Body of pancreas (tissue), 4 donors: ENCODE measurements around the gene FREM3. TPM values are rescaled to one million over a fixed set of nuclear protein-coding genes. Genes with fewer than 3 reads are reported as not detected.

Experiments
- ATAC-seq: fragments of 150-250 bp; one replicate; pipeline ENCODE4 v1.9.1; 2016
- DNase-seq, 4 donors: peaks; one replicate each; pipeline ENCODE4 v3.0.0-alpha.2; 2019
- H3K27ac ChIP-seq, 4 donors: fragments of 200-600 bp; sonication (generic); 1 replicate in 3 of 4; 2 replicates in 1 of 4; pipeline versions ENCODE4 v1.5.1 to v1.6.1; 2016 to 2019; ENCODE audit warnings: mild to moderate bottlenecking in 1 of 4, mixed read lengths in 1 of 4, moderate library complexity in 1 of 4
- H3K27me3 ChIP-seq, 2 donors: fragments of 200-600 bp; sonication (generic); one replicate each; pipeline ENCODE4 v1.6.0; 2016; ENCODE audit warnings: mild to moderate bottlenecking in 1 of 2
- H3K36me3 ChIP-seq, 2 donors: fragments of 200-600 bp; sonication (generic); replicated peaks in 1 of 2; 2 replicates each; pipeline ENCODE4 v1.5.1; 2016; ENCODE audit warnings: low read depth in 2 of 2; ENCODE audit not compliant: insufficient read depth in 1 of 2
- H3K4me1 ChIP-seq: fragments of 200-600 bp; sonication (generic); one replicate; pipeline ENCODE4 v1.6.0; 2016
- H3K4me3 ChIP-seq, 2 donors: fragments of 200-600 bp; sonication (generic); 1 replicate in 1 of 2; 2 replicates in 1 of 2; pipeline ENCODE4 v1.5.1; 2016 to 2019
- H3K9me3 ChIP-seq, 3 donors: fragments of 200-600 bp; sonication (generic); 1 replicate in 2 of 3; 2 replicates in 1 of 3; pipeline ENCODE4 v1.5.1; 2016
- POLR2A ChIP-seq, 3 donors: fragments of 450-650 bp; IDR thresholded peaks; one replicate each; pipeline ENCODE4 v1.6.1; 2016; ENCODE audit warnings: antibody characterized with exemption in 3 of 3, mild to moderate bottlenecking in 2 of 3
- WGBS, 2 donors: methylation state at CpG; one replicate each; pipeline ENCODE4 v1.1.5; 2017; 5-methylcytosine and 5-hydroxymethylcytosine counted together
- intact Hi-C: fragments of 100-400 bp; cut with DNase I; formaldehyde crosslinking; loops from one replicate; pipeline ENCODE4 v1.15.1; 2023
- total RNA-seq, 2 donors: library from RNA; depleted of rRNA; stranded (reverse); fragments of >200 nt; gene quantifications; one replicate each; pipeline ENCODE4 v1.1.0, GENCODE V29; 2016
- TF ChIP-seq, protein P1 (sequence below), 7 experiments: fragments of 450-650 bp in 4 of 7; fragments of 200-600 bp in 3 of 7; sonication (generic) in 3 of 7; IDR thresholded peaks; one replicate each; pipeline ENCODE4 v1.5.1; 2016 to 2019; ENCODE audit warnings: antibody characterized with exemption in 7 of 7

Gene FREM3
- total RNA-seq, 2 donors from 2014 or later, result not detected

DNA sequence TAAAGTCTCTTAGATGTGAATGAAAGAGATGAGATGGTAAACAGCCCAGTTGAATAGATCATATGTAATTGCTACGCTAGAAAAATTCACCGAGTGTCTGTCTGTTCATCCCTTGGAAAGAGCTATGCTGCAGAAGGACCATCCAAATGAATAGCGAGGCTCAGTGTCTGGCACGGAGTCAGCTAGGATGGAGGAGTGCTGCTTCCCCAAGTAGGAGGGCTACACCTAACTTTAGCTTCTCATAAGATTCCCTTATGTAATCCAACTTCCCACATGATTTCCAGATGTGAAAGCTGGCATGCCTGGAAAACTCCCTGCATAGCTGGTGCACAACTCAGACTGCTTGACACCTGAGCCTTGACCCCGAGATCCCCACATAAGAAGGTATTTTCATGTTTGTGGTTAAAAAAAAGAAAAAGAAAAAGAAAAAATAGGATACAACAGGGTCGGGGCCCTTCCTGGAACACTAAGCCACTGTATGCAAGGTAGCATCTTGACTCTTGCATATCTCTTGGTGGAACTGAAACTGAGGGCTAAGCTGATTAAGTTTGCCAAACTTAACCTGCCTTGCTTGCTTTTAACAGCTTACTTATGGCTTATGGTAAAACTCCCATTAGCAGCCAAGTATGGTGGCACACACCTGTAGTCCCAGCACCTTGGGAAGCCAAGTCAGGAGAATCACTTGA lies 82.3 kb downstream of the FREM3 start:
- DNase-seq (no peak), ATAC-seq (no peak)
- WGBS, 2 donors, result 85 to 93% methylated on average over 6 of the region's 6 CpGs
- intact Hi-C loops, result no loop called here
- no peak for TF ChIP-seq POLR2A (IDR thresholded peaks at IDR 0.05)
- TF ChIP-seq, protein P1, sequence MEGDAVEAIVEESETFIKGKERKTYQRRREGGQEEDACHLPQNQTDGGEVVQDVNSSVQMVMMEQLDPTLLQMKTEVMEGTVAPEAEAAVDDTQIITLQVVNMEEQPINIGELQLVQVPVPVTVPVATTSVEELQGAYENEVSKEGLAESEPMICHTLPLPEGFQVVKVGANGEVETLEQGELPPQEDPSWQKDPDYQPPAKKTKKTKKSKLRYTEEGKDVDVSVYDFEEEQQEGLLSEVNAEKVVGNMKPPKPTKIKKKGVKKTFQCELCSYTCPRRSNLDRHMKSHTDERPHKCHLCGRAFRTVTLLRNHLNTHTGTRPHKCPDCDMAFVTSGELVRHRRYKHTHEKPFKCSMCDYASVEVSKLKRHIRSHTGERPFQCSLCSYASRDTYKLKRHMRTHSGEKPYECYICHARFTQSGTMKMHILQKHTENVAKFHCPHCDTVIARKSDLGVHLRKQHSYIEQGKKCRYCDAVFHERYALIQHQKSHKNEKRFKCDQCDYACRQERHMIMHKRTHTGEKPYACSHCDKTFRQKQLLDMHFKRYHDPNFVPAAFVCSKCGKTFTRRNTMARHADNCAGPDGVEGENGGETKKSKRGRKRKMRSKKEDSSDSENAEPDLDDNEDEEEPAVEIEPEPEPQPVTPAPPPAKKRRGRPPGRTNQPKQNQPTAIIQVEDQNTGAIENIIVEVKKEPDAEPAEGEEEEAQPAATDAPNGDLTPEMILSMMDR (IDR thresholded peaks at IDR 0.05), result no peak
- no peaks in the 10 kb centered on the region for H3K36me3 ChIP-seq
- no peak overlapping the region for H3K4me3 ChIP-seq
- no peaks in the 10 kb centered on the region for H3K9me3 ChIP-seq
- H3K27me3 ChIP-seq, result no peaks in the 10 kb centered on the region
- H3K27ac ChIP-seq, result no peak overlapping the region
- no peaks in the 10 kb centered on the region for H3K4me1 ChIP-seq

DNA sequence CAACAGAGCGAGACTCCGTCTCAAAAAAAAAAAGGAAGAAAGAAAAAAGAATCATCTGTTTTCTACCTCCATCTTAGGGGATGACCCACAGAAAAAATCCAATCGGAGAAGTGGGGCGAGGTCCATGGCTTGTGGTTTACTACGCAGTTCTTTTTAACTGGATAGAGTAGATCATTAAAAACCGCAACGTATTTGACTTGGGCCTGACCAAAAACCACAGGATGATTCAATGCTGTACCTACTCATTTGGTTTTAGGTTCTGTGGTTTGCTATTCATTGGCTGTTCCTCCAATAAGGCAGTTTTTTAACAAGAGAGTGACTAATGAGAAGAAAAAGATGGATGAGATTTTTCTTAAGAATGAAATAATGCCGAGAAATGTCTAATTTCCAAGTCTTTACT lies 83.7 kb downstream of the FREM3 start:
- H3K4me1 ChIP-seq, result no peaks in the 10 kb centered on the region
- H3K4me3 ChIP-seq, result no peak overlapping the region
- no peak overlapping the region for H3K27ac ChIP-seq
- no peaks in the 10 kb centered on the region for H3K27me3 ChIP-seq
- DNase-seq (no peak), ATAC-seq (no peak)
- intact Hi-C loops, result no loop called here
- no peaks in the 10 kb centered on the region for H3K36me3 ChIP-seq
- H3K9me3 ChIP-seq, result no peaks in the 10 kb centered on the region
- 77 to 94% methylated on average over 8 of the region's 8 CpGs for WGBS, 2 donors
- TF ChIP-seq, protein P1 (IDR thresholded peaks at IDR 0.05), result no peak
- no peak for TF ChIP-seq POLR2A (IDR thresholded peaks at IDR 0.05)

DNA sequence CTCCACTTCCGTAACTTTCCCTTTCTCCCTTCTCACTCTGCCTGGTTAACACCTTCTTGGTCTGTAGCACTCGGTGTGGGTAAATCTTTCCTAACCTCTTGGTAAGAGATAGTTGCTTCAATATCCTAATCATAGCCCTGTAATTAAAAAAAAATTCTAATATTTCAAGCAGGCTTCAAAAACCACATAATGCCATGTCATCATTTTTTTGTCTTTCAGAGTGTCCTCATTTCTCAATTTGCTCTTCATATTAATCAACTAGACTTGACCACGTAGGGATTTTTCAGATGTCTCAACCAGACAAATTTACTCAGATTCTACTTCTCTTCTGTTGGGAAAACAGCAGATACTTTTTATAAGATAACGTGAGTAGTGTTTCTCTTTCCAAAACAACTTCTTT lies 91.0 kb downstream of the FREM3 start:
- H3K9me3 ChIP-seq, result no peaks in the 10 kb centered on the region
- no peaks in the 10 kb centered on the region for H3K27me3 ChIP-seq
- TF ChIP-seq, protein P1 (IDR thresholded peaks at IDR 0.05), result no peak
- TF ChIP-seq POLR2A (IDR thresholded peaks at IDR 0.05), result no peak
- H3K27ac ChIP-seq, result no peak overlapping the region
- ATAC-seq, result no peak
- no peaks in the 10 kb centered on the region for H3K36me3 ChIP-seq
- 57 to 80% methylated on average over 4 of the region's 4 CpGs for WGBS, 2 donors
- no peak overlapping the region for H3K4me3 ChIP-seq
- intact Hi-C loops, result no loop called here
- DNase-seq, result no peak
- no peaks in the 10 kb centered on the region for H3K4me1 ChIP-seq

DNA sequence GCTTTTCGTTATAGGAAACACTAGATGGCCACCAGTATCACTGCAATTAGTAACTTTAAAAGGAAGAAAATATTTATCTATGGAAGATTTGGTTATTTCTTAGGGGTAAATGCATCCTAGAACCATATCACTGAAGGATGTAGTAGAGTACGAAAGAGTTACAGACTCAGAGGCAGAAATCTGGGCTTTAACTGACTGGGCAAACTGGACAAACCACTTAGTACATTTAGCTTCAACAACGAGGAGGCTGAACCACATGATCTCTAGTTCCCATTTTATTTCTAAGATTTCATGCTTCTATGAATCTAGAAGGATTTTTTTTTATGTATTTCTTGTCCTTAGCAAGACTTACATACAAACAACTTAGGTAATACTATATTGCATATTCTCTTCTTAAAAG lies 94.0 kb downstream of the FREM3 start:
- no peaks in the 10 kb centered on the region for H3K27me3 ChIP-seq
- 47 to 66% methylated on average over 3 of the region's 3 CpGs for whole genome bisulfite sequencing, 2 donors
- DNase-seq (no peak), ATAC-seq (no peak)
- TF ChIP-seq, protein P1 (IDR thresholded peaks at IDR 0.05), result no peak
- no peak for TF ChIP-seq POLR2A (IDR thresholded peaks at IDR 0.05)
- no peak overlapping the region for H3K4me3 ChIP-seq
- H3K4me1 ChIP-seq, result no peaks in the 10 kb centered on the region
- H3K27ac ChIP-seq, result no peak overlapping the region
- intact Hi-C loops, result no loop called here
- no peaks in the 10 kb centered on the region for H3K36me3 ChIP-seq
- H3K9me3 ChIP-seq, result no peaks in the 10 kb centered on the region

DNA sequence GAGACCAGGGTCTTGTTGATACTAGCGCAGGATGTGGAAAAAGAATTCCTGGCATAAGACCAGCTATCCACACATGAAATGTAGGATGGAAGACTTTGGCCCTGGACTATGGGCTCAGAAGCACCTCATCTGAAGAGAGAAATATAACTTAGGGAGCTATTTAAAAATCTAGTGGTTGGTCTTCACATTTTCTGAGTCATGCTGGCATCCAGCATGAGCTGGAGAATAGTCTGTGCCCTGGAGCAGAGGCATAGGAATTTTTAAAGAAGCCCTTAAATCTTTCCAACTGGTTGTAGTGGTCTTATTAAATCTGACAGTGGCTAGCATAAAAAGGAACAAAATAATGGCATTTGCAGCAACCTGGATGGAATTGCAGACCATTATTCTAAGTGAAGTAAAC lies 100.6 kb downstream of the FREM3 start:
- DNase-seq (no peak), ATAC-seq (no peak)
- Histone ChIP-seq H3K27ac (no peak overlapping the region), H3K36me3 (no peaks in the 10 kb centered on the region), H3K9me3 (no peaks in the 10 kb centered on the region), H3K4me1 (no peaks in the 10 kb centered on the region), H3K27me3 (no peaks in the 10 kb centered on the region), H3K4me3 (no peak overlapping the region)
- intact Hi-C loops, result no loop called here
- WGBS, 2 donors, result 82 to 94% methylated on average over 1 of the region's 1 CpG
- TF ChIP-seq, protein P1 (IDR thresholded peaks at IDR 0.05), result no peak
- TF ChIP-seq POLR2A (IDR thresholded peaks at IDR 0.05), result no peak
